Ovary (tissue), 9 donors: ENCODE data around the gene TRIM46. TPM values are rescaled to one million over a fixed set of nuclear protein-coding genes. Genes with fewer than 3 reads are reported as not detected.

Experiments used
- DNase-seq, 5 donors: peaks; one replicate each; pipeline ENCODE4 v3.0.0-alpha.2; 2019 to 2020
- H3K27ac ChIP-seq, 2 donors: fragments of 200-600 bp; one replicate each; pipeline versions ENCODE4 v1.5.1 to v1.8.0; 2019 to 2022
- H3K27me3 ChIP-seq: fragments of 200-600 bp; one replicate; pipeline ENCODE4 v1.8.0; 2022
- H3K36me3 ChIP-seq: fragments of 200-600 bp; sonication (generic); one replicate; pipeline ENCODE4 v1.5.1; 2019
- H3K4me1 ChIP-seq: one replicate; pipeline ENCODE4 v1.8.1; 2013; ENCODE audit warnings: mild to moderate bottlenecking, moderate library complexity; ENCODE audit not compliant: insufficient read depth
- H3K4me3 ChIP-seq: fragments of 200-600 bp; sonication (generic); one replicate; pipeline ENCODE4 v1.5.1; 2017
- H3K9me3 ChIP-seq, 2 donors: fragments of 200-600 bp in 1 of 2; sonication (generic) in 1 of 2; one replicate each; pipeline versions ENCODE4 v1.5.1 to v1.8.1; 2013 to 2019; ENCODE audit warnings: mild to moderate bottlenecking in 1 of 2, moderate library complexity in 1 of 2
- EP300 ChIP-seq: sonication (generic); formaldehyde crosslinking; IDR thresholded peaks from one replicate; pipeline ENCODE4 v1.6.1; 2017; ENCODE audit warnings: antibody characterized with exemption
- POLR2A ChIP-seq: fragments of 450-650 bp; IDR thresholded peaks from one replicate; pipeline ENCODE4 v1.6.1; 2017; ENCODE audit warnings: antibody characterized with exemption, mild to moderate bottlenecking, moderate library complexity
- WGBS, 3 donors: extraction: QIAGEN DNeasy Blood & Tissue Kit in 1 of 3; methylation state at CpG; one replicate each; pipeline versions ENCODE4 v1.1.5 to v1.1.7; 2013 to 2017; 5-methylcytosine and 5-hydroxymethylcytosine counted together
- intact Hi-C, 4 donors: fragments of 100-400 bp; cut with DNase I; formaldehyde crosslinking; loops; one replicate each; pipeline versions ENCODE4 v1.11.0 to v1.15.1; 2022 to 2023
- polyA plus RNA-seq, 2 donors: library from polyadenylated mRNA; stranded (reverse); fragments of 200-250 nt in 1 of 2; fragments of 350-450 nt in 1 of 2; fragmentation: Illumina TruSeq in 1 of 2; extraction: RNeasy Lipid Tissue Mini Kit (QIAGEN cat#74804) in 1 of 2; gene quantifications; one replicate each; pipeline ENCODE4 v1.2.3, GENCODE V29; 2013 to 2014
- total RNA-seq, 7 donors: library from RNA; depleted of rRNA in 2 of 7; stranded (reverse); fragments of >200 nt in 2 of 7; fragmentation: NEBNext Ultra II Directional in 3 of 7; extraction: Animal tissue kit (Norgen Biotek cat#: 25700) in 3 of 7; gene quantifications; one replicate each; pipeline versions ENCODE4 v1.1.0 to v1.2.4, GENCODE V29; 2016 to 2023
- TF ChIP-seq, protein P1 (sequence below), 3 donors: fragments of 450-650 bp in 2 of 3; fragments of 200-600 bp in 1 of 3; IDR thresholded peaks; one replicate each; pipeline versions ENCODE4 v1.5.1 to v1.8.0; 2016 to 2022; ENCODE audit warnings: antibody characterized with exemption in 3 of 3, mild to moderate bottlenecking in 1 of 3
- donor health status: DM: no; HTN: no; CAD: no; lungs with moderate emphysema.
- donor health status: DM: no; HTN: no; CAD: no.
- donor health status: Bipolar disorder and iron deficiency.
- donor health status: DM: yes; HTN: yes; CAD: no.
- donor health status: DM: no; HTN: no; CAD: no.
- donor health status: DM: yes; HTN: yes; CAD: no.

Gene TRIM46
- total and polyA plus RNA-seq, 9 donors, result 0.12 to 0.87 (median 0.29) TPM; not detected in 1

GRCh38 chr1:155200920-155201319 lies 27.3 kb downstream of the TRIM46 start:
- no peak for TF ChIP-seq POLR2A
- TF ChIP-seq, protein P1, sequence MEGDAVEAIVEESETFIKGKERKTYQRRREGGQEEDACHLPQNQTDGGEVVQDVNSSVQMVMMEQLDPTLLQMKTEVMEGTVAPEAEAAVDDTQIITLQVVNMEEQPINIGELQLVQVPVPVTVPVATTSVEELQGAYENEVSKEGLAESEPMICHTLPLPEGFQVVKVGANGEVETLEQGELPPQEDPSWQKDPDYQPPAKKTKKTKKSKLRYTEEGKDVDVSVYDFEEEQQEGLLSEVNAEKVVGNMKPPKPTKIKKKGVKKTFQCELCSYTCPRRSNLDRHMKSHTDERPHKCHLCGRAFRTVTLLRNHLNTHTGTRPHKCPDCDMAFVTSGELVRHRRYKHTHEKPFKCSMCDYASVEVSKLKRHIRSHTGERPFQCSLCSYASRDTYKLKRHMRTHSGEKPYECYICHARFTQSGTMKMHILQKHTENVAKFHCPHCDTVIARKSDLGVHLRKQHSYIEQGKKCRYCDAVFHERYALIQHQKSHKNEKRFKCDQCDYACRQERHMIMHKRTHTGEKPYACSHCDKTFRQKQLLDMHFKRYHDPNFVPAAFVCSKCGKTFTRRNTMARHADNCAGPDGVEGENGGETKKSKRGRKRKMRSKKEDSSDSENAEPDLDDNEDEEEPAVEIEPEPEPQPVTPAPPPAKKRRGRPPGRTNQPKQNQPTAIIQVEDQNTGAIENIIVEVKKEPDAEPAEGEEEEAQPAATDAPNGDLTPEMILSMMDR (IDR thresholded peaks at IDR 0.05), result no peak
- TF ChIP-seq EP300, result no peak
- intact Hi-C loops, result loop anchor here in 1 of 4 donors (10.0 kb wide), 1 partner anchor 124 kb away; the partner anchor contains the start of gene RUSC1
- Histone ChIP-seq H3K4me1 (peaks cover 8% of the 10 kb centered on the region), H3K27me3 (no peaks in the 10 kb centered on the region), H3K36me3 (no peaks in the 10 kb centered on the region), H3K27ac (no peak overlapping the region), H3K4me3 (no peak overlapping the region), H3K9me3 (no peaks in the 10 kb centered on the region)
- no peak for DNase-seq
- 82 to 89% (median 88%) methylated on average over 5 of the region's 5 CpGs for WGBS, 3 donors

- H3K9me3 ChIP-seq, result no peaks in the 10 kb centered on the region
- H3K27me3 ChIP-seq, result no peaks in the 10 kb centered on the region
- 78 to 85% (median 80%) methylated on average over 7 of the region's 7 CpGs for WGBS, 3 donors
- no peaks in the 10 kb centered on the region for H3K36me3 ChIP-seq
- intact Hi-C loops, result loop anchor here in 1 of 4 donors (10.0 kb wide), 1 partner anchor 123 kb away; the partner anchor contains the start of gene RUSC1
- no peak overlapping the region for H3K27ac ChIP-seq
- no peak for TF ChIP-seq POLR2A
- TF ChIP-seq, protein P1 (IDR thresholded peaks at IDR 0.05), result no peak
- no peak for TF ChIP-seq EP300
- H3K4me1 ChIP-seq, result peaks cover 3% of the 10 kb centered on the region
- no peak overlapping the region for H3K4me3 ChIP-seq
- no peak for DNase-seq
Observed at GRCh38 chr1:155202198-155202597, 28.5 kb downstream of the TRIM46 start.

DNA sequence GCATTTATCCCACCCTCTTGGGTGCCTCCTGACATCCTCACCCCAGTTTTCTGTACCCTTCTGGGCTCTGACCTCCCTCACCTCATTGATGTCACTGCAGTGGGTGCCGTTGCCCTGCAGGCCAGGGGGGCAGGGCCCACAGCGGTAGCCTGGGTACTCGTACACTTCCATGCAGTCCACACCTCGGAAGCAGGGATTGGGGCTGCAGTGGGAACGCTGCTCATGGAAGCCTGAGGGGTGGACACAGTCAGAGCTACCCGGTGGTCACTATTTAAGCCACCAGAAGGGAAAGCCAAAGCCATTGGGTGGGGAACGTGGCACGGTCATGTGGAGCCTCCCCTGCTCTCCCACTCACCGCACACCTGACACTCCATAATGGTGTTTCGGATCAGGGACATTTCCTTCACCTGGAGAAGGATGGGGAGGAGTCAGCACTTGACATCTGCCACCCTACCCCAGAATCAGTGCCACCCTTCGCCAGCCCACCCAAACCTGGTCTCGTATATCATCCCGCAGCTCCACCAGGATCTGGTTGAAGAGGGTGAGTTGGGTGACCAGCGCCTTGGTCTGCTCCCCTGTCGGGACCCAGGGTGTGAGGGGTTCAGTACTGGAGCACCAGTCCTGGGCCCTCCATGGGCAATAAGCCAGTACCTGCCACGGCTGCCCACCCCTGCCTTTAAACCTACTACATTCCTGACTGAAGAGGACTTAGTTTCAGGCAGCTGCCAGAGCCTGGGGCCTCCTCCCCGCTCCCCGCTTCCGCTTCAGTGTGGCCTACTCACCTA lies 29.3 kb downstream of the TRIM46 start:
- H3K36me3 ChIP-seq, result no peaks in the 10 kb centered on the region
- intact Hi-C loops, result loop anchor here in 1 of 4 donors (10.0 kb wide), 1 partner anchor 122 kb away; the partner anchor contains the start of gene RUSC1
- no peak for DNase-seq

DNA sequence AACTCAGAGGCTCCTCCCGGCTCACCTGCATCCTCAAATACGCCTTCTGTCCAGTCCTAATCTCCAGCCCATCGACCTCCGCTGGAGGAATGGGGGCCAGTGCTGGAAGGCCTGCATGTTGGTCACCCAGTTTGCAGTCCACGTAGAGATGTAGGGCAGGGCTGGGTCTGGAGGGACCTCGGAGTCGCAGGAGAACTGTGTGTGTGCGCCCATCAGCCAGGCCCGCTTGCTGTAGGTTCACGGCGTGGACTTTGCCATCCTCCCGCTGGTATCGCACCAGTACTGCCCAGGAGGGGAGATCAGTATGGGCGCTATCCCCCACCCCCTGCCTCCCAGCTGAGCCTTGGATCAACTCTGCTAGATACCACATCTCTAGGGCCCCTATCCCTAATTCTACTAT lies 31.4 kb downstream of the TRIM46 start:
- Histone ChIP-seq H3K27me3 (no peaks in the 10 kb centered on the region), H3K27ac (no peak overlapping the region), H3K4me3 (no peak overlapping the region), H3K4me1 (peaks cover 8% of the 10 kb centered on the region), H3K9me3 (no peaks in the 10 kb centered on the region), H3K36me3 (no peaks in the 10 kb centered on the region)
- no peak for DNase-seq
- intact Hi-C loops, result loop anchor here in 1 of 4 donors (5.0 to 10.0 kb wide), 2 partner anchors 37 to 120 kb away; partner anchors contain the start of gene RUSC1
- TF ChIP-seq POLR2A, result no peak
- TF ChIP-seq EP300, result no peak
- TF ChIP-seq, protein P1 (IDR thresholded peaks at IDR 0.05), result no peak
- WGBS, 3 donors, result 89 to 96% (median 95%) methylated on average over 14 of the region's 14 CpGs

More for the DNA sequence above, 29.3 kb downstream of the TRIM46 start:
- H3K4me3 ChIP-seq, result no peak overlapping the region
- no peaks in the 10 kb centered on the region for H3K9me3 ChIP-seq
- TF ChIP-seq, protein P1 (IDR thresholded peaks at IDR 0.05), result no peak
- no peak for TF ChIP-seq EP300
- no peak for TF ChIP-seq POLR2A
- no peaks in the 10 kb centered on the region for H3K27me3 ChIP-seq
- WGBS, 3 donors, result 85 to 89% (median 85%) methylated on average over 19 of the region's 19 CpGs
- H3K27ac ChIP-seq, result no peak overlapping the region
- H3K4me1 ChIP-seq, result peaks cover 4% of the 10 kb centered on the region
